K562 (cell line): Measurements from ENCODE around the gene NQO2. TPM values are rescaled to one million over a fixed set of nuclear protein-coding genes. Genes with fewer than 3 reads are reported as not detected.

Experiments used
- ATF7 ChIP-seq: fragments of 450-650 bp; IDR thresholded peaks from 2 replicates; pipeline ENCODE4 v1.7.1; 2014; ENCODE audit warnings: mild to moderate bottlenecking, moderate library complexity
- ESRRB ChIP-seq: fragments of 250-450 bp; sonication (Bioruptor Pico); IDR thresholded peaks from 2 replicates; pipeline ENCODE4 v1.5.0; 2020; ENCODE audit warnings: mild to moderate bottlenecking, moderate library complexity, borderline replicate concordance
- ETV5 ChIP-seq: sonication (generic); formaldehyde crosslinking; IDR thresholded peaks from 2 replicates; pipeline ENCODE4 v1.4.0; 2020; ENCODE audit warnings: low read depth, mild to moderate bottlenecking, missing genetic modification reagents
- EZH2 ChIP-seq: IDR thresholded peaks from 2 replicates; pipeline ENCODE4 v1.6.1; 2012; ENCODE audit warnings: low read depth, mild to moderate bottlenecking, inconsistent platforms, low read length, borderline replicate concordance
- GATAD2B ChIP-seq: fragments of 450-650 bp; IDR thresholded peaks from 2 replicates; pipeline ENCODE4 v1.6.1; 2017; ENCODE audit warnings: mild to moderate bottlenecking, borderline replicate concordance
- HNRNPL ChIP-seq: fragments of 200-400 bp; formaldehyde crosslinking; IDR thresholded peaks from 2 replicates; pipeline ENCODE4 v1.6.1; 2017; ENCODE audit warnings: low read depth, mild to moderate bottlenecking, low read length
- IRF9 ChIP-seq: fragments of 450-650 bp; IDR thresholded peaks from 2 replicates; pipeline ENCODE4 v1.6.1; 2016; ENCODE audit warnings: missing biosample characterization, missing genetic modification characterization
- MAFF ChIP-seq: IDR thresholded peaks from 2 replicates; pipeline ENCODE4 v1.6.1; 2012; ENCODE audit warnings: low read length, improper control_type of control experiment
- MEF2D ChIP-seq: conservative IDR thresholded peaks from 2 replicates; pipeline ENCODE4 v1.6.1; 2016; ENCODE audit warnings: low read depth, missing genetic modification characterization, missing compliant biosample characterization
- MEIS2 ChIP-seq: fragments of 450-650 bp; IDR thresholded peaks from 2 replicates; pipeline ENCODE4 v1.6.1; 2014; ENCODE audit warnings: mild to moderate bottlenecking; ENCODE audit not compliant: partially characterized antibody
- MXI1 ChIP-seq: IDR thresholded peaks from 2 replicates; pipeline ENCODE4 v1.6.1; 2011; ENCODE audit warnings: low read depth, mild to moderate bottlenecking, improper control_type of control experiment, low read length
- SRSF3 ChIP-seq: fragments of 200-400 bp; formaldehyde crosslinking; IDR thresholded peaks from 2 replicates; pipeline ENCODE4 v1.6.1; 2016; ENCODE audit warnings: mild to moderate bottlenecking, low read length, moderate library complexity; ENCODE audit not compliant: insufficient read depth
- SUPT5H ChIP-seq: fragments of 450-650 bp; IDR thresholded peaks from 2 replicates; pipeline ENCODE4 v1.6.1; 2016
- ZBTB49 ChIP-seq: sonication (generic); formaldehyde crosslinking; IDR thresholded peaks from 2 replicates; pipeline ENCODE4 v1.8.0; 2022; ENCODE audit warnings: missing genetic modification reagents, mild to moderate bottlenecking, borderline replicate concordance
- ZHX1 ChIP-seq: fragments of 150-350 bp; conservative IDR thresholded peaks from 2 replicates; pipeline ENCODE4 v1.6.1; 2014; ENCODE audit warnings: low read length
- ZNF311 ChIP-seq: fragments of 250-450 bp; sonication (Bioruptor Pico); IDR thresholded peaks from 2 replicates; pipeline ENCODE4 v1.4.0; 2020; ENCODE audit warnings: mild to moderate bottlenecking, moderate library complexity
- ZNF780A ChIP-seq: fragments of 250-450 bp; sonication (Bioruptor Pico); IDR thresholded peaks from 2 replicates; pipeline ENCODE4 v1.5.0; 2021; ENCODE audit warnings: mild to moderate bottlenecking
- polyA plus RNA-seq, 8 experiments: library from polyadenylated mRNA; depleted of rRNA in 4 of 8; stranded (reverse) in 5 of 8; unstranded in 3 of 8; fragments of >200 nt; fragmentation: Nextera tagmentation in 2 of 8; fragmentation: Illumina TruSeq in 1 of 8; extraction: Ambion mirVana in 2 of 8; extraction: Trizol in 1 of 8; gene quantifications; 2 replicates each; pipeline versions ENCODE4 v1.2.1 to v1.2.3, GENCODE V29; 2011 to 2014; ENCODE audit warnings: inconsistent platforms in 1 of 8, missing spikeins in 1 of 8
- total RNA-seq, 7 experiments: library from RNA; depleted of rRNA in 6 of 7; stranded (reverse); fragments of >200 nt in 6 of 7; fragmentation: Illumina TruSeq in 2 of 7; extraction: Trizol in 2 of 7; gene quantifications; 2 replicates each; pipeline versions ENCODE4 v1.2.1 to v1.2.3, GENCODE V29; 2011 to 2021; ENCODE audit warnings: low replicate concordance in 1 of 7

NQO2 gene
- total and polyA plus RNA-seq, 9 of the 15 experiments (the other 6 are each of a cell fraction or from before 2014, with no cell fraction given) = 54.6 to 214 (median 116) TPM

GRCh38 chr6:3001773-3002293 is 2.1 kb downstream of the NQO2 start (continued):
- TF ChIP-seq ZHX1 (no peak), SUPT5H (no peak), ZBTB49 (CRISPR knock-in tag) (0 out of 2 replicates have a peak, but pooled peaks have one; percentile 7), IRF9 (tag) (no peak), GATAD2B (peak; percentile 87; the same call in 1 of the 2 replicates), HNRNPL (0 out of 2 replicates have a peak, but pooled peaks have one; percentile 20), ETV5 (CRISPR knock-in tag) (0 out of 2 replicates have a peak, but pooled peaks have one; percentile 62), MEIS2 (peak; percentile 56), ATF7 (peak; percentile 93), SRSF3 (no peak), ESRRB (no peak), ZNF311 (no peak), MXI1 (peak; percentile 85), ZNF780A (no peak), MAFF (peak; percentile 100), EZH2 (no peak), MEF2D (tag) (peak; percentile 62; the same call in 1 of the 2 replicates)
